Kasumi-1 (cell line): ENCODE measurements around the gene MSL2.
"Not testable (repeated sequence)": the region's sequence is repeated elsewhere in the genome, so short reads cannot be mapped to it uniquely, and the experiment has no call there.

ENCODE experiments used
- DNase-seq, 2 experiments: peaks; one replicate each; lab custom pipeline; 2025; lab: John Stamatoyannopoulos, UW

MSL2 gene

DNA sequence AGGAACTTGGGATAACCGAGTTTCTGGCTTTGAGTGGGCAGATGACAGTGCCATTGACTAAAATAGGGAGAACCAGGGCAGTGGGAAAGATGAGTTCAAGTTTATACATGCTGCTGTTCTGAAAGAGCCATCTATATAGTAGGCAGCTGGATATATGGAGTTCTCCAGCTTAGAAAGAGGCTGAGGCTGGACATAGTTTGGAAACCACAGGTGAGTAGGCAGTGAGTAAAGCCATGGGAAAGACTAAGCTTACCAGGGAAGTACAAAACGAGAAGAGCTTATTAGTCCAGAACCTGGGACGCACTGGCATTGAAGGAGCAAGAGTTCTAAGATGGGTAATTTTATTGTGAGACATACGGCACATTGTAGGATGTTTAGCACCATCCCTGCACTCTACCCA, 54.2 kb downstream of the MSL2 start:
- no peak for DNase-seq

DNA sequence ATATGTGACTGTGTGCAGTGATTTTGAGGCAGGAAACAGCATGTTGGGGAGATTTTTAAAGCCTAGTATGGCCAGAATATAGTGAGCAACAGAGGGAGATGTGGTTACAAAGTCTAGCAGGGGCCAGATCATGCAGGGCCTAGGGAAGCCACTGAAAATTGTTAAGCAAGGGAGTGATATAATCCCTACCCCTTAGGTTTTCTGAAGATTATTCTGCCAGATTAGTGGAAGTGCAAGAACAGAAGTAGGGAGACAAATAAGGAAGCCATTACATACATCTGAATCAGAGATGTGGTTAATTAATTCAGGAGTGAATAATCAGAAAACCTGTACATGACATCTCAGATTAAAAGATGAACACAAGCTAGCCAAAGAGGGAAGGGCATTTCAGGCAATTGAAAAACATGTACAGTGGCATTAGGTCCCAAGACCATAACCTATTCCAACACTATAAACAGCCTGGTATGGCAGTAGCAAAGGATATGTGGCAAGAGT, 54.8 kb downstream of the MSL2 start:
- no peak for DNase-seq

DNA sequence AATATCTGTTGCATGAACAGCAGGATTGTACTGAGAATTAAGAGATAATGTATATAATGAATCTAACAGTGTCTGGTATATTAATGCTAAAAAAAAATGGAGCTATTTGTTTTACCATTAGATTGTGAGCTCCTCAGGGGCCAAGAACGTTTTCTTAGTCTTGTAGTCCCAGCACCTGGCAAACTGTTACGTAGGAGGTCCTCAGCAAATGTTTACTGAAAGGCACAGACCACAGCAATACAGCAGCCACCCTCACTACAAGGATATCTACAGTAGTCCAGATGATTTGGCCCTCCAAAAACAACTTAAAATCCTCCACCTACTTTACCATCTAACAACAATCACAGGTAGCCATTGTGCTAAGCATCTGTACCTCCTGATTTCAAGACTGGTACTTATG, 59.7 kb downstream of the MSL2 start:
- DNase-seq, result no peak

DNA sequence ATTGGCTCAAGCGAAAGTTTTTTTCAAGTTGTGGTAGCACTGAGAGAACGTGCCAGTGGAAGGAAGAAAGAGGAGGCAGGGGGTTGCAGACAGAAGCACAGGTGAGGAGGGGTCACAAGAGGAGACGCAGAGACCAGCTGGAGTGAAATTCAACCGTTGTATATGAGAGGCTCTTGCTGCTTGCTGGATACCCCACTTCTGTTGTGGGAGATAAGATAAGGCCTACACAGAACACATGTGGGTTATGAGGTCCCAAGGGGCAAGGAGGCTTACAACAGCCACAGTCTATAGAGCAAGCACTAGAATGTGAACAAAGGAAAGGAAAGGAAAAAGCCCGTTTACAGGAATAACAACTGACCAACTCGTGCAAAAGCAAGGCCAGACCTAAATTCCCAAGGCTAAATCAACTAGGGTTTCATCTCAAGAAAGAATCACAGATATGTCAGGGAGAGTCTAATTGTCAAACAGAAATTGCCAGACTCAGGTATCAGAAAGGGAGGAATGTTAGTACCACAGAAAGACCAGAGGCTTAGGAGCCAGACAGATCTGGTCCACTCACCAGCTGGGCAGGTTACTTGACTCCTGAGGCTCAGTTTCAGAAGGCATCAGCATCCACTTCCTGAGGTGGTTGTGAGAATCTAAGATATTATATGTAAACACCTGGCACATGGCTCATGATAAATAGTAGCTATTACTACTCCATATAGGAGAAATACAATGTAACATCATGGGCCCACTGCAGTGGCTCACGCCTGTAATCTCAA, 60.9 kb downstream of the MSL2 start:
- DNase-seq, result no peak

DNA sequence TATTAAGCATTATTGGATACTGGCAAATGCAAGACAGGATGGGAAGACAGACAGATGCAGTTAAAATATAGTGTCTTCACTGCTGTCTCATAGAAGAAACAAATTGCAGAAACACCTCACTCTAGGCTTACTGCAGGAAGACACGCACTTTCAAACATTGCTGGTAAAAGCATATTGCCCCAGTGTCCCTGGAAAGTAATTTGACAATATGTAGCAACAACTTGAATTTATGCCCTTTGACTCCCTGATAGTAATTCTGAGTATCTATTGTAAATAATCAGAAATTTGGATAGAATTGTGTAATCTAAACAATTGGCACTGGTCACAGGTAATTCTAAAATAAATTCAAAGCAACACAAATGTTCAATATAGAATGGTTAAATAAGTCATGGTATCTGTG, 62.0 kb downstream of the MSL2 start:
- DNase-seq, result no peak

DNA sequence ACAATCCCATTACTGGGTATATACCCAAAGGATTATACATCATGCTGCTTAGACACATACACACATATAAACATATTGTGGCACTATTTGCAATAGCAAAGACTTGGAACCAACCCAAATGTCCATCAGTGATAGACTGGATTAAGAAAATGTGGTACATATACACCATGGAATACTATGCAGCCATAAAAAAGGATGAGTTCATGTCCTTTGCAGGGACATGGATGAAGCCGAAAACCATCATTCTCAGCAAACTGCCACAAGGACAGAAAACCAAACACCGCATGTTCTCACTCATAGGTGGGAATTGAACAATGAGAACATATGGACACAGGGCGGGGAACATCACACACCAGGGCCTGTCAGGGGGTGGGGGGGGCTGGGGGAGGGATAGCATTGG, 64.5 kb downstream of the MSL2 start:
- DNase-seq, result not testable (repeated sequence)

DNA sequence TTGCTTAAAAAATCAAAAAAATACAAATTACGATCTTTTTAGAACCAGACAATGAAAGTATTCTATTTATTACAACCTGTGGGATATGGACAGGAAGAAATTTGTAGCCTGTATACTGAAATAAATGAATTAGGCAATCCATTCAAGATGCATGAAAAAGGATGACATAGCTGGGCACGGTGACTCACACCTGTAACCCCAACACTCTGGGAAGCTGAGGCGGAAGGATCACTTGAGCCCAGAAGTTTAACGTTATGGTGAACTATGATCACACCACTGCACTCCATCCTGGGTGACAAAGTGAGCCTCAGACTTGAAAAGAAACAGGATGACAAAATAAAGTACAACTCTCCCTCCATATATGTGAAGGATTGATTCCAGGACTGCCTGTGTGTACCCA, 74.1 kb downstream of the MSL2 start:
- DNase-seq, result no peak

DNA sequence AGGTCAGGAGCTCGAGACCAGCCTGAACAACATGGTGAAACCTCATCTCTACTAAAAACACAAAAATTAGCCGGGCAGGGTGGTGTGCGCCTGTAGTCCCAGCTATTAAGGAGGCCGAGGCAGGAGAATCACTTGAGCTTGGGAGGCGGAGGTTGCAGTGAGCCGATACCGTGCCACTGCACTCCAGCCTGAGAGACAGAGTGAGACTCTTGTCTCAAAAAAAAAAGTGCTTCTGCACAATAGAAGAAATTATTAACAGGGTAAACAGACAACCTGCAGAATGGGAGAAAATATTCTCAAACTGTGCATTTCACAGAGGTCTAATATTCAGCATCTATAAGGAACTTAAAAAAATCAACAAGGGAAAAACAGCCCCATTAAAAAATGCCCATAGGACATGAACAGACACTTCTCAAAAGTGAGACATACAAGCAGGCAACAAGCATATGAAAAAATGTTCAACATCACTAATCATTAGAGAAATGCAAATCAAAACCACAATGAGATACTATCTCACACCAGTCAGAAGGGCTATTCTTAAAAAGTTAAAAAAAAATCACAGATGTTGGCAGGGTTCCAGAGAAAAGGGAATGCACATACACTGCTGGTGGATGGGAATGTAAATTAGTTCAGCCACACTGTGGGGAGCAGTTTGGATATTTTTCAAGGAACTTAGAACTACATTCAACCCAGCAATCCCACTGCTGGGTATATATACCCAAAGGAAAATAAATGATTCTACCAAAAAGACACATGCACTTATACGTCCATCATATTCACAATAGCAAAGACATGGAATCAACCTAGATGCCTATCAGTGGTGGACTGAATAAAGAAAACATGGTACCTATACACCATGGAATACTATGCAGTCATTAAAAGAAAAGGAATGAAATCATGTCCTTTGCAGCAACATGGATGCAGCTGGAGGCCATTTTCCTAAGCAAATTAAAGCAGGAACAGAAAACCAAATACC, 75.5 kb downstream of the MSL2 start:
- DNase-seq, result no peak

DNA sequence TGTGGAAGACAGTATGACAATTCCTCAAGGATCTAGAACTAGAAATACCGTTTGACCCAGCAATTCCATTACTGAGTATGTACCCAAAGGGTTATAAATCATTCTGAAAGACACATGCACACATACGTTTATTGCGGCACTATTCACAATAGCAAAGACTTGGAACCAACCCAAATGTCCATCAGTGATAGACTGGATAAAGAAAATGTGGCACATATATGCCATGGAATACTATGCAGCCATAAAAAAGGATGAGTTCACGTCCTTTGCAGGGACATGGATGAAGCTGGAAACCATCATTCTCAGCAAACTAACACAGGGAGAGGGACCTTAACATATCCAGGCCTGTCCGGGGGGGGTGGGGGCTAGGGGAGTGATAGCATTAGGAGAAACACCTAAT, 76.4 kb downstream of the MSL2 start:
- DNase-seq, result not testable (repeated sequence)

DNA sequence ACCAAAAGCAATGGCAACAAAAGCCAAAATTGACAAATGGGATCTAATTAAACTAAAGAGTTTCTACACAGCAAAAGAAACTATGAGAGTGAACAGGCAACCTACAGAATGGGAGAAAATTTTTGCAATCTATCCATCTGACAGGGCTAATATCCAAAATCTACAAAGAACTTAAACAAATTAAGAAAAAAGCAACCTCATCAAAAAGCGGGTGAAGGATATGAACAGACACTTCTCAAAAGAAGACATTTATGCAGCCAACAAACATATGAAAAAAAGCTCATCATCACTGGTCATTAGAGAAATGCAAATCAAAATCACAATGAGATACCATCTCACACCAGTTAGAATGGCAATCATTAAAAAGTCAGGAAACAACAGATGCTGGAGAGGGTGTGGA, 76.8 kb downstream of the MSL2 start:
- DNase-seq, result not testable (repeated sequence)

DNA sequence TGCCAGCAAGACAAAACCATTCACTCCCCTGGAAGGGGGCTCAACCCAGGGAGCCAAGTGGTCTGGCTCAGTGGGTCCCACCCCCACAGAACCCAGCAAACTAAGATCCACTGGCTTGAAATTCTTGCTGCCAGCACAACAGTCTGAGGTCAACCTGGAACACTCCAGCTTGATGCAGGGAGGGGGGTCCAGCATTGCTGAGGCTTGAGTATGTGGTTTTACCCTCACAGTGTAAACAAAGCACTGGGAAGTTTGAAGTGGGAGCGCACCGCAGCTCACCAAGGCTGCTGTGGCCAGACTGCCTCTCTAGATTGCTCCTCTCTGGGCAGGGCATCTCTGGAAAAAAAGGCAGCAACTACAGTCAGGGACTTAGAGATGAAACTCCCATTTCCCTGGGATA, 81.7 kb downstream of the MSL2 start:
- DNase-seq, result no peak

DNA sequence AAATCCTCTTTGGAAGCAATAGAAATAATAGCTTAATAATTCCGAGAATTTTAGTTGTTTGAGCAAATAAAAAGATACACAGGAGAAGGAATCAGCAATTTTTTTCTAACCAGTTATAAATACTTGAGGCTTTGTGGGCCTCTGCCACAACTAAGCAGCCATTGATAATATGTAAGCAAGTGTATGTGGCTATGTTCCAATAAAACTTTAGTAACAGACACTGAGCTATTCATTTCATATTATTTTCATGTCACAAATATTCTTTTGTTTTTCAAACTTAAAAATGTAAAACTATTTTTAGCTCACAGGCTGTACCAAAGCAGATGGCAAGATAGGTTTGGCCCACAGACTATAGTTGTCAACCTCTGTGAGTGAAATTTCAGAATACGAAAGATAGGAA, 85.7 kb downstream of the MSL2 start:
- DNase-seq, result no peak

DNA sequence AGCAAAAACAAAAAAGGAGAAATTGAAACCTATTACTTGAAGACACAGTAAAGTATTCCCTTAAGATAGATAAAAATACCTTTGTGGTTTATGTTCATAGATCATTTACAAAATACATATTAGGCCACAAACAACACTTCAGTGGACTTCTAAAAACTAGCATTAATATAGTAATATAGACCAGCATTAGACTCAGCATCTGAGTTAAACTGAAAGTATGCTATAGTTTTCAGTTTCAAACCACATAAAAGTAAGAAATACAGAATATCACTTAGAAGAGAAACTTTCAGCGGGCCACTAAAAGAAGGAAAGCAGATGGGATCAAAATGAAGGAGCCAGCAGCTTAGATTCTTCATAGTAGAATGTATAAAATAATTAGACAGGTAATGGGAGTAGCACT, 86.6 kb downstream of the MSL2 start:
- DNase-seq, result no peak

DNA sequence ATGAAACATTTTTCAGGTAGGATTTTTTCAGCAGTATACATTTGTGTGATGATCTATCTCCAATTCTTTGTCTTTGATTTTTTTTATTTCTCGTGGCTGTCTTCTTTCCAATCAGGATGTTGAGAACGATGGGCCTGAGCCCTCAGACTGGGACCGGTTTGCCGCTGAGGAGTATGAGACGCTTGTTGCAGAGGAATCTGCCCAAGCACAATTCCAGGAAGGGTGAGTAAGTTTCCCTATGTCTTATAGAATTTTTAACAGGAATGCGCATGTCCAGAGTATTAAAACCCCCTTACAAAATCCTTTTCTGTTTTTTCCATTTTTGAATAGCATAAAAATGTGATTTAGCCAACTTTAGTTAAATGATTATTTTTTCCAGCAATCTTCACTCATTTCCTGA, 90.0 kb downstream of the MSL2 start:
- no peak for DNase-seq

DNA sequence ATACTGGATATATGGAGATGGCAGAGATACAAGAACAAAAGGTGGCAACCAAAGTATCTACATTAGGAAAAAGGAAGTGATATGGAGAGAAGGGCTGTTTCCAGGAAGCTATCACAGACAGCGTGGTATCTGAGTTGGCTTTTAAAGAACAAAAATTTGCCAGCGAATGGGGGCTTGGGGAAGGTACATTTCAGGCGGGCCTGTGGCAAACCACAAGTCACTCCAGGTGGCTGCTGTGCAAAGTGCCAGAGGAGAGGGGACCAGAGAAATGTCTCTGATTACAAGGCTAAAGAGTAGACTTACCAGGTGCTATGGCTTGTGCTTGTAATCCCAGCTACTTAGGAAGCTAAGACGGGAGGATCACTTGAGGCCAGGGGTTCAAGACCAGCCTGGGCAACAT, 91.1 kb downstream of the MSL2 start:
- DNase-seq, result peak; percentile 22 to 28
